IMR-90 (cell line): Measurements from ENCODE around the gene DCC.

Experiments
- CEBPB ChIP-seq: IDR thresholded peaks from 2 replicates; pipeline ENCODE4 v1.6.1; 2012; ENCODE audit warnings: low read depth, low read length, improper control_type of control experiment
- MAFK ChIP-seq: IDR thresholded peaks from 2 replicates; pipeline ENCODE4 v1.6.1; 2012; ENCODE audit warnings: low read depth, low read length, improper control_type of control experiment
- MAZ ChIP-seq: IDR thresholded peaks from 2 replicates; pipeline ENCODE4 v1.6.1; 2012; ENCODE audit warnings: low read depth, mild to moderate bottlenecking, low read length, improper control_type of control experiment, moderate library complexity, borderline replicate concordance
- MXI1 ChIP-seq: IDR thresholded peaks from 2 replicates; pipeline ENCODE4 v1.6.1; 2012; ENCODE audit warnings: low read depth, mild to moderate bottlenecking, low read length, moderate library complexity, borderline replicate concordance
- NFE2L2 ChIP-seq: fragments of 150-350 bp; IDR thresholded peaks from 2 replicates; pipeline ENCODE4 v1.6.1; 2016; ENCODE audit warnings: low read depth, mild to moderate bottlenecking, low read length
- POLR2A ChIP-seq: IDR thresholded peaks from 2 replicates; pipeline ENCODE4 v1.6.1; 2012; ENCODE audit warnings: mild to moderate bottlenecking, low read depth, low read length
- RAD21 ChIP-seq: IDR thresholded peaks from 2 replicates; pipeline ENCODE4 v1.6.1; 2012; ENCODE audit warnings: low read length, improper control_type of control experiment
- RCOR1 ChIP-seq: IDR thresholded peaks from 2 replicates; pipeline ENCODE4 v1.6.1; 2012; ENCODE audit warnings: mild to moderate bottlenecking, low read length, improper control_type of control experiment; ENCODE audit not compliant: insufficient replicate concordance
- RFX5 ChIP-seq: IDR thresholded peaks from 2 replicates; pipeline ENCODE4 v1.8.0; 2012; ENCODE audit warnings: low read depth, mild to moderate bottlenecking, low read length, moderate library complexity
- SMC3 ChIP-seq: fragments of 150-350 bp; IDR thresholded peaks from 2 replicates; pipeline ENCODE4 v1.6.1; 2016; ENCODE audit warnings: low read depth, mild to moderate bottlenecking, antibody characterized with exemption, low read length, moderate library complexity
- USF2 ChIP-seq: fragments of 150-350 bp; IDR thresholded peaks from 2 replicates; pipeline ENCODE4 v1.6.1; 2017; ENCODE audit warnings: mild to moderate bottlenecking, antibody characterized with exemption, low read length, low read depth
- TF ChIP-seq, protein P1 (sequence below): conservative IDR thresholded peaks from 2 replicates; pipeline ENCODE4 v1.5.1; 2012; ENCODE audit warnings: mild to moderate bottlenecking, low read depth, low read length, improper control_type of control experiment

GRCh38 chr18:52715991-52716390, 376.0 kb downstream of the DCC start:
- TF ChIP-seq, protein P1, sequence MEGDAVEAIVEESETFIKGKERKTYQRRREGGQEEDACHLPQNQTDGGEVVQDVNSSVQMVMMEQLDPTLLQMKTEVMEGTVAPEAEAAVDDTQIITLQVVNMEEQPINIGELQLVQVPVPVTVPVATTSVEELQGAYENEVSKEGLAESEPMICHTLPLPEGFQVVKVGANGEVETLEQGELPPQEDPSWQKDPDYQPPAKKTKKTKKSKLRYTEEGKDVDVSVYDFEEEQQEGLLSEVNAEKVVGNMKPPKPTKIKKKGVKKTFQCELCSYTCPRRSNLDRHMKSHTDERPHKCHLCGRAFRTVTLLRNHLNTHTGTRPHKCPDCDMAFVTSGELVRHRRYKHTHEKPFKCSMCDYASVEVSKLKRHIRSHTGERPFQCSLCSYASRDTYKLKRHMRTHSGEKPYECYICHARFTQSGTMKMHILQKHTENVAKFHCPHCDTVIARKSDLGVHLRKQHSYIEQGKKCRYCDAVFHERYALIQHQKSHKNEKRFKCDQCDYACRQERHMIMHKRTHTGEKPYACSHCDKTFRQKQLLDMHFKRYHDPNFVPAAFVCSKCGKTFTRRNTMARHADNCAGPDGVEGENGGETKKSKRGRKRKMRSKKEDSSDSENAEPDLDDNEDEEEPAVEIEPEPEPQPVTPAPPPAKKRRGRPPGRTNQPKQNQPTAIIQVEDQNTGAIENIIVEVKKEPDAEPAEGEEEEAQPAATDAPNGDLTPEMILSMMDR: no peak
- TF ChIP-seq USF2: no peak
- no peak for TF ChIP-seq MAFK
- TF ChIP-seq CEBPB: no peak
- TF ChIP-seq RCOR1: no peak
- no peak for TF ChIP-seq NFE2L2
- no peak for TF ChIP-seq POLR2A
- TF ChIP-seq RFX5: no peak
- no peak for TF ChIP-seq MXI1
- TF ChIP-seq MAZ: no peak
- TF ChIP-seq SMC3: no peak
- no peak for TF ChIP-seq RAD21
